GM12892 (cell line): Measurements from ENCODE around the gene FAM222A.

Experiments
- POLR2A ChIP-seq: IDR thresholded peaks from 2 replicates; pipeline ENCODE4 v1.6.1; 2011; ENCODE audit warnings: low read depth, low read length, control low read depth
- POLR2AphosphoS5 ChIP-seq: IDR thresholded peaks from 2 replicates; pipeline ENCODE4 v1.6.1; 2011; ENCODE audit warnings: low read depth, low read length, control low read depth
- TAF1 ChIP-seq: IDR thresholded peaks from 2 replicates; pipeline ENCODE4 v1.6.1; 2011; ENCODE audit warnings: low read depth, mild to moderate bottlenecking, control low read depth, low read length, borderline replicate concordance

DNA sequence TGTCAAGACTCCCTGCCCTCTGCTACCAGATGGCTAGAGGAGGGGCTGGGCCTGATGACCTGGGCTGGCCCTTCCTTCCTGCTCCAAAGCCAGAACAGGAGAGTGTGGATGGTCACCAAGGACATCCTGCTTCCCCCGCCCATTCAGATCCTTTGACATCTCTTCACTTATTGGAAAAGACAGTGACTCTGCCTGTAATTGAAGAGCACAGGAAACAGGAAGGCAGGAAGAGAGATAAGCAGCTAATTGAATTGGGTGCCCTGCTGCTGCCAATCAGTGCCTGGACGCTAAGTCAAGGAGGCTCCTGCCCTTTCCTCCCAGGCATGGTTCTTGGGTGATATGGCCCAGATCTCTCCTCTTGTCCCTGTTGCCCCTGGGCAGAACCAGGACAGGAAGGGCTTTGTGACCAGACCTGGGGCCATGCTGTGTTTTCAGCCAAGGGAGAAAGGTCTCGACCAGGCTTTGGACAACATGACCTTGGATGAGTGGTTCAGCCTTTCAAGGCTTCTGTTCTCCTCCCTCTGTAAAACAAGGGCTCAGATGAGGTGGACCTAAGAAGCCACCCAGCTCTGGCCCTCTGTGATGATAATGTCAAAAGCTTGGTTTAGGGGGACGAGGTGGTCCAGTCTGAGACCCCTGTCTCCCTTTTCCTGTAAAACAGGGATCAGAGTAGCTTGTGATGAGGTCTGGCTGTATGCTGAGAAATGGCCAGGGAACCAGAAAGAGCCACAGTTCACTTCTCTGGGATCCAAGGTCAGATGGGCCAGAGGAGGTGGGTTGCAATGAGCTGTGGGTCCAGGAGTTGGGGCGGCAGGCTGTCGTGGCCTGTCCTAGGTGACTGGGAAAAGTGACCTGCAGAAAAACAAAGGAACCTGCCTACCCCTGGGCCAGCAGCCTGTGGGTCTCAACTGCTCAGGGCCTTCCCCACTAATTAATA, 38.8 kb downstream of the FAM222A start:
- TF ChIP-seq POLR2A (no peak), POLR2AphosphoS5 (no peak), TAF1 (no peak)
